Testis (tissue), 3 donors: Measurements from ENCODE around the gene NKX1-2. TPM values are rescaled to one million over a fixed set of nuclear protein-coding genes. Genes with fewer than 3 reads are reported as not detected.

Experiments used
- DNase-seq: peaks from one replicate; pipeline ENCODE4 v3.0.0-alpha.2; 2019
- H3K27ac ChIP-seq, 2 donors: fragments of 200-600 bp; sonication (generic); one replicate each; pipeline ENCODE4 v1.5.1; 2019
- H3K27me3 ChIP-seq: fragments of 200-600 bp; sonication (generic); one replicate; pipeline ENCODE4 v1.5.1; 2019
- H3K36me3 ChIP-seq: fragments of 200-600 bp; sonication (generic); one replicate; pipeline ENCODE4 v1.5.1; 2017; ENCODE audit warnings: low read depth; ENCODE audit errors: missing control alignments
- H3K4me1 ChIP-seq: fragments of 200-600 bp; sonication (generic); one replicate; pipeline ENCODE4 v1.5.1; 2019
- H3K4me3 ChIP-seq, 2 donors: fragments of 200-600 bp; sonication (generic); one replicate each; pipeline ENCODE4 v1.5.1; 2017 to 2019
- H3K9me3 ChIP-seq: fragments of 200-600 bp; sonication (generic); one replicate; pipeline ENCODE4 v1.5.1; 2017
- POLR2A ChIP-seq: fragments of 450-650 bp; IDR thresholded peaks from one replicate; pipeline ENCODE4 v1.6.1; 2017; ENCODE audit warnings: antibody characterized with exemption, mild to moderate bottlenecking, moderate library complexity
- WGBS, 2 donors: methylation state at CpG; one replicate each; pipeline ENCODE4 v1.1.5; 2018; 5-methylcytosine and 5-hydroxymethylcytosine counted together
- intact Hi-C: fragments of 100-400 bp; cut with DNase I; formaldehyde crosslinking; loops from one replicate; pipeline ENCODE4 v1.15.1; 2023; ENCODE audit warnings: low total_unique reads
- polyA plus RNA-seq: library from polyadenylated mRNA; stranded (reverse); fragments of 350-450 nt; fragmentation: Illumina TruSeq; extraction: RNeasy Lipid Tissue Mini Kit (QIAGEN cat#74804); gene quantifications from one replicate; pipeline ENCODE4 v1.2.3, GENCODE V29; 2014; ENCODE audit warnings: low read depth, low replicate concordance; ENCODE audit not compliant: insufficient read depth
- total RNA-seq, 2 donors: library from RNA; depleted of rRNA; stranded (reverse); fragments of >200 nt; gene quantifications; one replicate each; pipeline ENCODE4 v1.2.3, GENCODE V29; 2016
- TF ChIP-seq, protein P1 (sequence below), 3 experiments: fragments of 450-650 bp in 2 of 3; fragments of 200-600 bp in 1 of 3; sonication (generic) in 1 of 3; IDR thresholded peaks; one replicate each; pipeline ENCODE4 v1.5.1; 2016 to 2019; ENCODE audit warnings: antibody characterized with exemption in 3 of 3, mild to moderate bottlenecking in 2 of 3, moderate library complexity in 1 of 3

The NKX1-2 gene
- total and polyA plus RNA-seq, 3 donors from 2014 or later, result 0.06 to 0.08 TPM; not detected in 1

DNA sequence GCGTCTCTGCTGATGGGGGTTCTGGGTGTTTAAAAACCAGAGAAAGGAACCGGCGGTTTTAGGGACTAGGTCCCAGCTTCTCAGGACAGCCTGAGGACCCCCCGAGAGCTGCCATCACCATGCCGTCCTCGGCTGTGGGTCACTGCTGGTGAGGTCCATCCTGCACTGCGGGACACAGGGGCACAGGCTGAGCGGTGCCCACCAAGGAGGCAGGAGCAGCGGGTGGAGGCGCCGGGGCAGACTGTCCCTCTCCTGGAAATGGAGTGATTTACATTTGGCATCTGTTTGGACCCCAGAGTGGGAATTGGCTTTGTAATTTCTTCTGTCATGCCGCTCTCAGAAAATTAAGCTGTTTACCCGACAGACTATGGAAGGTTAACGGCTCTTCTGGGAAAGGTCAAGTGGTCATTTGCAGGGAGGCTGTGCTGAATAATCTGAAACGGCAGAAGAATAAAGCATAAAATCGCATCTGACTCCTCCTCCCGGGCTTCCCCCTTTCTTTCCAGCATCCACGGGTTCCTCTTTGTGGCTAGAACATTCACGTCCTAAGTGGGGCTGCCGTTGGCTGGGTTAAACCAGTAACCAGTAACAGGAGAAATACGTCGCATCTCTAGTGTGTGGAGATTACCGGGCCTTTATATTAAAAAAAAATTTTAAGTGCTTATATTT is 43.5 kb upstream of the NKX1-2 start:
- TF ChIP-seq POLR2A, result no peak
- TF ChIP-seq, protein P1, sequence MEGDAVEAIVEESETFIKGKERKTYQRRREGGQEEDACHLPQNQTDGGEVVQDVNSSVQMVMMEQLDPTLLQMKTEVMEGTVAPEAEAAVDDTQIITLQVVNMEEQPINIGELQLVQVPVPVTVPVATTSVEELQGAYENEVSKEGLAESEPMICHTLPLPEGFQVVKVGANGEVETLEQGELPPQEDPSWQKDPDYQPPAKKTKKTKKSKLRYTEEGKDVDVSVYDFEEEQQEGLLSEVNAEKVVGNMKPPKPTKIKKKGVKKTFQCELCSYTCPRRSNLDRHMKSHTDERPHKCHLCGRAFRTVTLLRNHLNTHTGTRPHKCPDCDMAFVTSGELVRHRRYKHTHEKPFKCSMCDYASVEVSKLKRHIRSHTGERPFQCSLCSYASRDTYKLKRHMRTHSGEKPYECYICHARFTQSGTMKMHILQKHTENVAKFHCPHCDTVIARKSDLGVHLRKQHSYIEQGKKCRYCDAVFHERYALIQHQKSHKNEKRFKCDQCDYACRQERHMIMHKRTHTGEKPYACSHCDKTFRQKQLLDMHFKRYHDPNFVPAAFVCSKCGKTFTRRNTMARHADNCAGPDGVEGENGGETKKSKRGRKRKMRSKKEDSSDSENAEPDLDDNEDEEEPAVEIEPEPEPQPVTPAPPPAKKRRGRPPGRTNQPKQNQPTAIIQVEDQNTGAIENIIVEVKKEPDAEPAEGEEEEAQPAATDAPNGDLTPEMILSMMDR (IDR thresholded peaks at IDR 0.05), result no peak
- no peak for DNase-seq
- intact Hi-C loops, result no loop called here
- Histone ChIP-seq H3K9me3 (no peaks in the 10 kb centered on the region), H3K36me3 (no peaks in the 10 kb centered on the region), H3K27me3 (no peaks in the 10 kb centered on the region), H3K27ac (no peak overlapping the region), H3K4me3 (no peak overlapping the region), H3K4me1 (no peaks in the 10 kb centered on the region)
- WGBS, 2 donors, result 67 to 71% methylated on average over 23 of the region's 23 CpGs

DNA sequence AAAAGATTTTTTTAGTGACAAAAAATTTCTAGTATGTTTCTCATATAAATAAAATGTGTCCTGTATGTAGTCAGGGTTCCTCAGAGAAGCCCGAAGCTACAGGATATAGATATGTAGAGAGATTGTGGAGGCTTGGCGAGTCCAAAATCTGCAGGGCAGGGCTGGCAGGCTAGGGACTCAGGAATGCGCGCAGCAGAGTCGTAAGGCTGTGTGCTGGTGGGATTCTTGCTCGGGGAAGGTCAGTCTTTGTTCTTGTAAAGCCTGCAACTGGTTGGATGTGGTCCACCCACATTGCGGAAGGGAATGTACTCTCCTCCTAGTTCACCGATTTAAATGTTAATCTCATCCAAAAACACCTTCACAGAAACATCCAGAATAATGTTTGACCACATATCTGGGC is 42.4 kb upstream of the NKX1-2 start:
- intact Hi-C loops, result no loop called here
- no peaks in the 10 kb centered on the region for H3K4me1 ChIP-seq

DNA sequence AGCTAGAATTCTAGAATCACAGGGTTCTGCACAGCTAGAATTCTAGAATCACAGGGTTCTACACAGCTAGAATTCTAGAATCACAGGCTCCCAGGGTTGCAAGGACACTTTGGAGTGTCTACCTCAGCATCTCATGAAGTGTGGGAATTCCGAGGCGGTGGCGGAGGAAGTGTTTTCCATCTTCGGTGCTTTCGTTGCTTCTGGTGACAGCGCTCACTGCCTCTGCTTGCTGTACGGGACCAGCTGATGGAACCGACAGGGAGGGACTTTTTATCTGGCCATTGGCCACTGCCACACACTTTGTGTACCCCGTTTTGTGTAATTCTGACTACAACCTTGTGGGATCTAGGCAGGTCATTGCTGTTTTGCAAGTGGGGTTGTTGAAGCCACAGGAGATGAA is 41.3 kb upstream of the NKX1-2 start:
- no peaks in the 10 kb centered on the region for H3K4me1 ChIP-seq
- TF ChIP-seq, protein P1 (IDR thresholded peaks at IDR 0.05), result no peak

More for the DNA sequence above, 42.4 kb upstream of the NKX1-2 start:
- TF ChIP-seq POLR2A, result no peak
- TF ChIP-seq, protein P1 (IDR thresholded peaks at IDR 0.05), result no peak
- no peaks in the 10 kb centered on the region for H3K27me3 ChIP-seq
- no peak for DNase-seq
- H3K4me3 ChIP-seq, result no peak overlapping the region
- H3K36me3 ChIP-seq, result no peaks in the 10 kb centered on the region
- no peaks in the 10 kb centered on the region for H3K9me3 ChIP-seq
- WGBS, 2 donors, result 81 to 88% methylated on average over 8 of the region's 8 CpGs
- H3K27ac ChIP-seq, result no peak overlapping the region

DNA sequence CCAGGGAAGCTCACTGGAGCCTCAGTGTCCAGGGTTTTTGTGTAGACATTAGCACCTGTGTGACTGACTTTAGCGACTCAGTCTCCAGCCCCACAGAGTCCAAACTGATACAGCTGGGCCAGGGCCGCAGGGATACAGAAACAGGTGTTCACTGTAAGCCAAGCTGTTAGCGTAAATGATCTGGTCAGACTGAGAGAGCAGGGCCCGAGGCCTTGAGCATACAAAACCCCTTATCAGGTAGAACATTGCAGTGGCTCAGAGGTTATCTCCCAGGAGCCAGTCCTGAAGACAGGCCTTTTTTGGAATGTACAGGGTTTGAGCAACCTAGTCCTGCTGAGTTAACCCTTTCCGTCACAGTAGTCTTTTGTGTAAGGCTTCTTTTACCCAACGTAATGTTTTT is 36.8 kb upstream of the NKX1-2 start:
- Histone ChIP-seq H3K4me3 (no peak overlapping the region), H3K9me3 (no peaks in the 10 kb centered on the region), H3K4me1 (no peaks in the 10 kb centered on the region), H3K27me3 (no peaks in the 10 kb centered on the region), H3K36me3 (no peaks in the 10 kb centered on the region), H3K27ac (no peak overlapping the region)
- intact Hi-C loops, result no loop called here
- 91 to 96% methylated on average over 4 to 6 of the region's 6 CpGs for WGBS, 2 donors
- DNase-seq, result no peak
- TF ChIP-seq POLR2A, result no peak
- TF ChIP-seq, protein P1 (IDR thresholded peaks at IDR 0.05), result no peak

More for the DNA sequence above, 41.3 kb upstream of the NKX1-2 start:
- no peak overlapping the region for H3K27ac ChIP-seq
- H3K4me3 ChIP-seq, result no peak overlapping the region
- H3K27me3 ChIP-seq, result no peaks in the 10 kb centered on the region
- H3K36me3 ChIP-seq, result no peaks in the 10 kb centered on the region
- no peak for DNase-seq
- intact Hi-C loops, result no loop called here
- no peaks in the 10 kb centered on the region for H3K9me3 ChIP-seq
- WGBS, 2 donors, result 97 to 99% methylated on average over 9 of the region's 9 CpGs

DNA sequence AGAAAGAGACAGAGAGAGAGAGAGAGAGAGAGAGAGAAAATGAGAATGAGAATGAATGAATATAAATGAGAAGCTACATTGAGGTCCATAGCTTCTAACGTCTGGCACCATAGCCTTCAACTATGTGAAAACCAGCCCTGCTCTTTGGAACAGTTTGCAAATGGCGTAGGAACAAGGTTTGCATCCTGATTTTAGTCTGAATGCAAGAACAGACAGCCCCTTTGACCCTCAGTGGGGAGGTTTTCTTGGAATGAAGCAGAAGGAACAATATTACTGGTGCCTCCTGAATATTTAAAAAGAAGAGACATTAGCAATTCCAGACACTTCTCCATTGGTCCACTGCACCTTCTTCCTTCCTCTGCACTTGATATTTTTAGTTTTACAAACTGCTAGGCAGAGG is 34.8 kb upstream of the NKX1-2 start:
- H3K4me1 ChIP-seq, result no peaks in the 10 kb centered on the region
- intact Hi-C loops, result no loop called here
- no peak overlapping the region for H3K4me3 ChIP-seq
- no peak for TF ChIP-seq POLR2A
- TF ChIP-seq, protein P1 (IDR thresholded peaks at IDR 0.05), result no peak
- H3K36me3 ChIP-seq, result no peaks in the 10 kb centered on the region
- no peak overlapping the region for H3K27ac ChIP-seq
- no peaks in the 10 kb centered on the region for H3K27me3 ChIP-seq
- WGBS, 2 donors, result 83 to 86% methylated on average over 2 of the region's 2 CpGs
- DNase-seq, result no peak
- no peaks in the 10 kb centered on the region for H3K9me3 ChIP-seq
